Karpas-422 (cell line): ENCODE data around the gene AGAP1. TPM values are rescaled to one million over a fixed set of nuclear protein-coding genes. Genes with fewer than 3 reads are reported as not detected.

Source experiments
- DNase-seq: peaks from one replicate; pipeline ENCODE4 v3.0.0-alpha.2; 2015
- H2AFZ ChIP-seq: fragments of 200-600 bp; sonication (generic); 2 replicates; pipeline ENCODE4 v1.6.1; 2014; ENCODE audit warnings: antibody characterized with exemption, low read length, mixed read lengths
- H3K27ac ChIP-seq: fragments of 200-600 bp; sonication (generic); 2 replicates; pipeline ENCODE4 v1.5.1; 2014; ENCODE audit warnings: mild to moderate bottlenecking, low read length, moderate library complexity
- H3K27me3 ChIP-seq: fragments of 200-600 bp; sonication (generic); 2 replicates; pipeline ENCODE4 v1.6.1; 2014; ENCODE audit warnings: low read length, mixed read lengths
- H3K36me3 ChIP-seq: fragments of 200-600 bp; sonication (generic); 2 replicates; pipeline ENCODE4 v1.6.1; 2014; ENCODE audit warnings: low read length, mixed read lengths; ENCODE audit not compliant: insufficient read depth
- H3K4me1 ChIP-seq: fragments of 200-600 bp; sonication (generic); 2 replicates; pipeline ENCODE4 v1.6.1; 2014; ENCODE audit warnings: mild to moderate bottlenecking, low read length, mixed read lengths
- H3K4me2 ChIP-seq: fragments of 200-600 bp; sonication (generic); 2 replicates; pipeline ENCODE4 v1.6.1; 2014; ENCODE audit warnings: low read length, low read depth, mild to moderate bottlenecking; ENCODE audit not compliant: poor library complexity, severe bottlenecking
- H3K4me3 ChIP-seq: fragments of 200-600 bp; sonication (generic); 2 replicates; pipeline ENCODE4 v1.5.1; 2014; ENCODE audit warnings: mild to moderate bottlenecking, antibody characterized with exemption, low read length, mixed read lengths
- H3K79me2 ChIP-seq: fragments of 200-600 bp; sonication (generic); 2 replicates; pipeline ENCODE4 v1.6.1; 2014; ENCODE audit warnings: mild to moderate bottlenecking, low read length, mixed read lengths
- H3K9ac ChIP-seq: fragments of 200-600 bp; sonication (generic); 2 replicates; pipeline ENCODE4 v1.6.0; 2014; ENCODE audit warnings: low read length
- H3K9me2 ChIP-seq: fragments of 200-600 bp; sonication (generic), shearing (Covaris generic); replicated peaks from 2 replicates; pipeline ENCODE4 v1.6.0; 2014; ENCODE audit warnings: mild to moderate bottlenecking, low read length, moderate library complexity; ENCODE audit not compliant: insufficient read depth
- H3K9me3 ChIP-seq: fragments of 300-700, 200-600 bp; sonication (generic); 2 replicates; pipeline ENCODE4 v1.6.1; 2014; ENCODE audit warnings: low read length, mixed read lengths
- H4K20me1 ChIP-seq: fragments of 200-600 bp; sonication (generic); 2 replicates; pipeline ENCODE4 v1.6.1; 2014; ENCODE audit warnings: mild to moderate bottlenecking, antibody characterized with exemption, low read length, low read depth; ENCODE audit not compliant: insufficient read depth
- total RNA-seq: library from RNA; depleted of rRNA; stranded (reverse); fragments of >200 nt; shearing (Covaris generic); gene quantifications from 2 replicates; pipeline ENCODE4 v1.2.3, GENCODE V29; 2014; ENCODE audit warnings: low replicate concordance

Gene AGAP1
- total RNA-seq, 1 experiment from 2014 or later, result not detected

DNA sequence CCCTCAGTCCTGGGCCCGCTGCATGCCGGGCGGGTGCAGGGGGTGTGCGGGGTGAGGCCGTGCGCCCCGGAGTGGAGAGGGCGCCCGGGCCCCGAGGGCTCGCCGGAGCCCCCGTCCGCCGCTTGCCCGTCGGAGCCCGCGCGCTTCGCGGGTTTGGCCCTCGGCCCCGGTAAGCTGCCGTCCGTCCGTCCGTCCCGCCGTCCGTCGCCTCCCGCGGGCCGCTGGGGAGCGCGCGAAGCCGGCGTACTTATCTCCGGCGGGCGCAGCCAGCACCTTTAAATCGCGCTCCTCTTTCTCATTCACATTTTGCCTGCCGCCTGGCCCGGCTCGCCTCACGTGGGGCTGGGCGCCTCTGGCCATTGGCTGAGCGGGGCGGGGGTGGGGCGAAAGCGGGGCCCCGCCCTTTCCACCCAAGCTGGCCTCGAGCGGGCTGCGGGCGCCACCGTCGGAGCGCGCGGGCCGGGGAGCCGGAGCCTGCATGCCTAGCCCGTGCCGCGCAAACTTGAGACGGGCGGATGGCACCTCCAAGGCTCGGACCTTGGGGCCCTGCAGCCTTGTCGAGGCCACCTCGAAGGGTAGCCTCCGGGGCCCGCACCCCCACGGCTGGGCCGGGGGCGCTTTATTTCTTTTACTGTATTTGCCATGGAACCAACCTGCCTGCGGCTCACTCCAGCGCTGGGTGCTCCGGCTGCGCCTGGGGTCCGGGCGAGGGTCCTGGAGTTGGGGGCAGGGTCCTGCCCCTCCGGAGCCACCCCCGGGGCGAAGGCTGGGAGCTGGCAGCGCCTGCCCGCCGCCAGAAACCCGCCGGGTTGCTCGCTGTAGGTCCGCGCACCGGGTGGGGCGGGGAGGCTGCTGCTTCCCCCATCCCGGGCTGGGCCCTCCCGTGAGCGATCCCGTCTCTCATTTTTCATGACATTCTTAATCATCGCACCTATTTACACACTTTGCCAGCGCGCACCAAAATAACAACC lies 674.6 kb downstream of the AGAP1 start, which contains the start of gene GBX2:
TSS of gene GBX2 (minus strand) at position 277 of the 971 bp plus-strand sequence. CDS start 415 bp downstream, outside the sequence.
- Histone ChIP-seq H3K9me2 (no peaks in the 10 kb centered on the region), H3K4me3 (no peak within 1 kb of the TSS), H2AFZ (no peak within 1 kb of the TSS), H3K27ac (no peak within 1 kb of the TSS), H3K36me3 (no peaks in the 10 kb centered on the region), H3K27me3 (no peaks in the 10 kb centered on the region), H3K9me3 (no peaks in the 10 kb centered on the region), H4K20me1 (no peaks in the 10 kb centered on the region), H3K9ac (no peak within 1 kb of the TSS), H3K4me2 (no peak within 1 kb of the TSS), H3K79me2 (no peaks in the 10 kb centered on the region), H3K4me1 (no peaks in the 10 kb centered on the region)
- no peak for DNase-seq

- DNase-seq, result no peak
- Histone ChIP-seq H3K27me3 (no peaks in the 10 kb centered on the region), H3K4me1 (no peaks in the 10 kb centered on the region), H3K79me2 (no peaks in the 10 kb centered on the region), H4K20me1 (no peaks in the 10 kb centered on the region), H3K4me3 (no peak overlapping the region), H2AFZ (no peak overlapping the region), H3K9me3 (no peaks in the 10 kb centered on the region), H3K36me3 (no peaks in the 10 kb centered on the region), H3K9ac (no peak overlapping the region), H3K9me2 (no peaks in the 10 kb centered on the region), H3K27ac (no peak overlapping the region), H3K4me2 (no peak overlapping the region)
Observed at GRCh38 chr2:236169151-236169721, 675.4 kb downstream of the AGAP1 start.

GRCh38 chr2:236169741-236170589 lies 676.1 kb downstream of the AGAP1 start:
- H3K27ac ChIP-seq, result no peak overlapping the region
- no peak overlapping the region for H3K9ac ChIP-seq
- no peaks in the 10 kb centered on the region for H3K36me3 ChIP-seq
- H3K27me3 ChIP-seq, result no peaks in the 10 kb centered on the region
- H3K9me3 ChIP-seq, result no peaks in the 10 kb centered on the region
- no peaks in the 10 kb centered on the region for H3K79me2 ChIP-seq
- H2AFZ ChIP-seq, result no peak overlapping the region
- no peaks in the 10 kb centered on the region for H3K9me2 ChIP-seq
- no peaks in the 10 kb centered on the region for H4K20me1 ChIP-seq
- no peak overlapping the region for H3K4me2 ChIP-seq
- no peak overlapping the region for H3K4me3 ChIP-seq
- DNase-seq, result no peak
- no peaks in the 10 kb centered on the region for H3K4me1 ChIP-seq

DNA sequence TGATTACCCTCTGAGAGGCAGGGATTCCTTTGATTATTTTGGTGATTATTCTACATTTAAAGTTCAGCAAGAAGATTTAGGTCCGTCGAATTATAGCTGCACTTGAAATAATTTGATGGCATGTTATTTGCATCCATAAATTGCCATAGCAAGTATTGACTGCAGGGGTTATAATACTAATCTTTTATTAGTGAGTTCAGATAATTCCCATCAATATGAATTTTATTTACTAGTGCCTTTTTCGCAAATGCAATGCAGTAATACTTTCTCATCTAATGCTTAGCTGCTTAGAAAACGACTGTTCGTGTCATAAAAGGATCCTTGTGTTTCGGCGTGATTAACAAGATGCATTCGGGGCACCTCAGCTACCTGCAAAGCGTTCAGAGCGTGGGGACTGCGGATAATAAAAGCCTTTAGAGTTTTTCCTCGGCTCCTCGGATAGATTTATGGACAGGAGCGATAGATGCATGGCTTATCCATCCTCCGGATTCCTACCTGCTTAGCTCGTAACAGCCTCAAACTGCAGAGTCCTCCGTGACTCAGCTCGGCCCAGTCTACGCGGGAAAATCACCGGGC lies 676.8 kb downstream of the AGAP1 start:
- Histone ChIP-seq H3K4me2 (no peak overlapping the region), H3K4me1 (no peaks in the 10 kb centered on the region), H4K20me1 (no peaks in the 10 kb centered on the region), H3K4me3 (no peak overlapping the region), H2AFZ (no peak overlapping the region), H3K9me2 (no peaks in the 10 kb centered on the region), H3K79me2 (no peaks in the 10 kb centered on the region), H3K9ac (no peak overlapping the region), H3K27ac (no peak overlapping the region), H3K9me3 (no peaks in the 10 kb centered on the region), H3K36me3 (no peaks in the 10 kb centered on the region), H3K27me3 (no peaks in the 10 kb centered on the region)
- DNase-seq, result no peak

- no peak overlapping the region for H2AFZ ChIP-seq
Observed at GRCh38 chr2:236171181-236171679, 677.4 kb downstream of the AGAP1 start.

GRCh38 chr2:236171680-236172254 lies 677.9 kb downstream of the AGAP1 start:
- no peaks in the 10 kb centered on the region for H3K9me2 ChIP-seq
- no peaks in the 10 kb centered on the region for H3K79me2 ChIP-seq
- no peak overlapping the region for H3K4me2 ChIP-seq
- no peak overlapping the region for H3K9ac ChIP-seq
- no peaks in the 10 kb centered on the region for H4K20me1 ChIP-seq
- H3K9me3 ChIP-seq, result no peaks in the 10 kb centered on the region
- H2AFZ ChIP-seq, result no peak overlapping the region
- no peak overlapping the region for H3K27ac ChIP-seq
- H3K4me3 ChIP-seq, result no peak overlapping the region
- H3K4me1 ChIP-seq, result no peaks in the 10 kb centered on the region
- DNase-seq, result no peak
- no peaks in the 10 kb centered on the region for H3K27me3 ChIP-seq
- no peaks in the 10 kb centered on the region for H3K36me3 ChIP-seq

More at GRCh38 chr2:236171181-236171679, 677.4 kb downstream of the AGAP1 start:
- Histone ChIP-seq H3K9me2 (no peaks in the 10 kb centered on the region), H3K79me2 (no peaks in the 10 kb centered on the region), H3K27ac (no peak overlapping the region), H3K9ac (no peak overlapping the region), H3K4me3 (no peak overlapping the region), H3K27me3 (no peaks in the 10 kb centered on the region), H3K4me2 (no peak overlapping the region), H3K36me3 (no peaks in the 10 kb centered on the region), H4K20me1 (no peaks in the 10 kb centered on the region), H3K9me3 (no peaks in the 10 kb centered on the region), H3K4me1 (no peaks in the 10 kb centered on the region)
- DNase-seq, result no peak

DNA sequence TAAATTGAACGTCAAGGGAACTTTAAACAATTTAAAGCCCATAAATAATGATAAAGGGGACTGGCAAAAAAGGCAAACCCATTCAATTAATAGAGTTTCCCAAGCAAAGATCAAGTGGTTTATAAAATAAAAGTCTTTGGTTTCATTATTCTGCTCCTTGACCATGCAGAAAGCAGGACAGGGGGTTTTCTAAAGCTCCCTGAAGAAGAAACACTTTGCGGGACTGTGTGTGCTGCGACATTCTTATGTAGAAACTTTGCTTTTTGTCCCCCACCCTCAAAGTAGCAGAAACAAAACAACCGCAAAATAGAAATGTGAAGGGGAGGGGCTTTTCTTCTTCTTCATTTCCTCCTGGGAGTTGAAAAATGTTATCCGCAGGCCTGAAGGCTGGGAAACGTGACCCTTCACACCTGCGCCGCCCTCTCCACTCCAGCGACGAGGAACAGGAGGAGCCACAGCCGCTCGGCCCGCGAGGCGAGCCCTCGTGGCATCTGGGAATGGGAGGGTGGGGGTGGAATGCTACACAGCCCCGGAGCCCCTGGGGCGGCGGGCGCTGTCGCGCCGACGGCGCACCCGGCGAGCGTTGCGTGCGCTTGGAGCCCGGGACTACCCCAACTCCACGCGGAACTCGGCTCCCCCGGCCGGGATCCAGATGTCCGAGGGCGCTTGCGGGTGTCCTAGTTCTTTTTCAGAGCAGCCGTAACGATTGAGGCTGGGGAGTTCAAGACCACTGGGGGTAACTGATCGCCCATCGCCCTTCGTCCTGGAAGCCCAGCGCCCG lies 678.6 kb downstream of the AGAP1 start:
- Histone ChIP-seq H3K27ac (no peak overlapping the region), H3K9me3 (no peaks in the 10 kb centered on the region), H3K27me3 (no peaks in the 10 kb centered on the region), H3K9ac (no peak overlapping the region), H3K36me3 (no peaks in the 10 kb centered on the region), H4K20me1 (no peaks in the 10 kb centered on the region), H3K4me1 (no peaks in the 10 kb centered on the region), H3K9me2 (no peaks in the 10 kb centered on the region), H3K79me2 (no peaks in the 10 kb centered on the region), H3K4me2 (no peak overlapping the region), H3K4me3 (no peak overlapping the region), H2AFZ (no peak overlapping the region)
- no peak for DNase-seq
